Neural progenitor cell (in vitro differentiated cells): ENCODE measurements around the gene ELOVL1.

ENCODE experiments used
- CTCF ChIP-seq: fragments of 200-600 bp; sonication (generic); IDR thresholded peaks from 2 replicates; pipeline ENCODE4 v1.5.1; 2017; ENCODE audit warnings: antibody characterized with exemption, mild to moderate bottlenecking
- EZH2 ChIP-seq: fragments of 200-600 bp; sonication (generic); IDR thresholded peaks from 2 replicates; pipeline ENCODE4 v1.6.1; 2017; ENCODE audit warnings: antibody characterized with exemption, mild to moderate bottlenecking, moderate library complexity
- EZH2phosphoT487 ChIP-seq: fragments of 200-600 bp; sonication (generic); IDR thresholded peaks from 2 replicates; pipeline ENCODE4 v1.6.1; 2017; ENCODE audit warnings: antibody characterized with exemption

GRCh38 chr1:43379476-43379875, 11.7 kb upstream of the ELOVL1 start:
- TF ChIP-seq CTCF (no peak), EZH2 (no peak), EZH2phosphoT487 (no peak)
